Esophagus squamous epithelium (tissue), 5 donors: Measurements from ENCODE around the gene NEK5. TPM values are rescaled to one million over a fixed set of nuclear protein-coding genes. Genes with fewer than 3 reads are reported as not detected.

ENCODE experiments used
- DNase-seq: peaks from one replicate; lab custom pipeline; 2025; lab: John Stamatoyannopoulos, UW
- H3K27ac ChIP-seq, 4 donors: fragments of 200-600 bp; sonication (generic); one replicate each; pipeline ENCODE4 v1.5.1; 2016 to 2019; ENCODE audit warnings: mild to moderate bottlenecking in 1 of 4
- H3K27me3 ChIP-seq, 4 donors: fragments of 200-600 bp; sonication (generic); 1 replicate in 3 of 4; 2 replicates in 1 of 4; pipeline versions ENCODE4 v1.5.1 to v1.6.0; 2017 to 2021; ENCODE audit warnings: antibody characterized with exemption in 1 of 4
- H3K36me3 ChIP-seq, 3 donors: fragments of 200-600 bp; sonication (generic); one replicate each; pipeline ENCODE4 v1.5.1; 2016 to 2019
- H3K4me1 ChIP-seq, 3 donors: fragments of 200-600 bp; sonication (generic); one replicate each; pipeline ENCODE4 v1.5.1; 2017 to 2019
- H3K4me3 ChIP-seq, 4 donors: fragments of 200-600 bp; sonication (generic); 1 replicate in 3 of 4; 2 replicates in 1 of 4; pipeline ENCODE4 v1.5.1; 2016 to 2019; ENCODE audit warnings: mild to moderate bottlenecking in 2 of 4, moderate library complexity in 1 of 4
- H3K9me3 ChIP-seq, 3 donors: fragments of 200-600 bp; sonication (generic); one replicate each; pipeline ENCODE4 v1.5.1; 2016 to 2019
- POLR2A ChIP-seq, 4 donors: fragments of 450-650 bp; IDR thresholded peaks; one replicate each; pipeline ENCODE4 v1.6.1; 2017; ENCODE audit warnings: antibody characterized with exemption in 4 of 4, mild to moderate bottlenecking in 4 of 4, moderate library complexity in 3 of 4
- WGBS, 2 donors: methylation state at CpG; one replicate each; pipeline ENCODE4 v1.1.5; 2018; 5-methylcytosine and 5-hydroxymethylcytosine counted together
- intact Hi-C: fragments of 100-400 bp; cut with DNase I; formaldehyde crosslinking; loops from one replicate; pipeline ENCODE4 v1.15.0; 2022
- total RNA-seq, 4 donors: library from RNA; depleted of rRNA; stranded (reverse); fragments of >200 nt; gene quantifications; one replicate each; pipeline ENCODE4 v1.1.0, GENCODE V29; 2016
- TF ChIP-seq, protein P1 (sequence below), 6 experiments: fragments of 450-650 bp in 4 of 6; fragments of 200-600 bp in 2 of 6; sonication (generic) in 2 of 6; IDR thresholded peaks; one replicate each; pipeline ENCODE4 v1.5.1; 2016 to 2019; ENCODE audit warnings: antibody characterized with exemption in 6 of 6, mild to moderate bottlenecking in 4 of 6, moderate library complexity in 4 of 6
- donor health status: DM: yes; HTN: yes; CAD: no.

NEK5 gene
- total RNA-seq, 4 donors from 2014 or later = 0.18 to 0.38 TPM; not detected in 2

DNA sequence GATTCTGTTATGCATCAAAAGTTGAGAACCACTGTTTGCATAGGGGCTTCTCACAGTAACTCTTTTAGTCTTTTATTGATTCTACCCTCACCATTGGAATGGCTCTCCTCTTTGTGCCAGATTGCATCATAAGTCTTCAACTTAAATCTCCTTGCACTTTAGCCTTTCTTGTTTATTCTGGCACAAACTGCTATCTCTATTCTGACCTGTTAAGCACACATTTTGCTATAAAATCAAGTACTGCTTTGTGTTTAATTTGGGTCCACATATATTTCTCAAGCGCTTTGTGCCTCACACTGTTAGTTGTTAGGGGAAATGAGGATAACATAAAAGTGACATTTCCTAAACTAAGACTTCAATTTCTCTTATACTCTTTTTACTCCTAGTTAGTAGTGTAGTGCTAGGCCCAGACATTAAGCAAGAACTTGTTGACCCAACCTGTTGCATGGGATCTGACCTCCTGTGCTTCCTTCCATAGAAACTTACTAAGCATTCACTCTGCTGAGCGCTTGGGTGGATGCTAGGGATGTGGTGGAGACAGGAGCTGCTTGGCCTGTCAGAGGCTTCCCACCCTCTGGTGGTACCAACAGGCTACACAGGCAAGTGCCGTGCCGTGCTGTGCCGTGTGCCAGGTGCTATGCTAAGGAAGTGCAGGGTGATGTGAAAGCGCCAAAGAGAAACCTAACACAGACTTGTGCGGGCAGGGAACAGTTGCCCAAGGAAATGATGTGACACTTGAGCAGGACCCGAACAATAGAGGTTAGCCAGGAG is 103.2 kb downstream of the NEK5 start:
- peaks cover 0 to 84% (median 6%) of the 10 kb centered on the region in 3 donors for H3K36me3 ChIP-seq

DNA sequence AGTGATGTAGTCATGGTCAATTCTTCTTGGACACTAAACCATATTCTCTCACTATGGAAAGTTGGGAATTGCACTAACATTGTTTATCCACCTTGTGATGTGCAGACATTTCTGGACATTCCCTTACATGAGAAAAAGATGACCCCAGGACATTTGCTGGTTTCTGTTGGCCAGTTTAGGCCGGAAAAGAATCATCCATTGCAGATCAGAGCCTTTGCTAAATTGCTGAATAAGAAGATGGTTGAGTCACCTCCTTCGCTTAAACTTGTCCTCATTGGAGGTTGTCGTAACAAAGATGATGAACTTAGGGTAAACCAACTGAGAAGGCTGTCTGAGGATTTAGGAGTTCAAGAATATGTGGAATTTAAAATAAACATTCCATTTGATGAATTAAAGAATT is 104.4 kb downstream of the NEK5 start, which contains the start of gene UTP14C:
Gene UTP14C, plus strand, starts transcription at position 211 of the 400 bp plus-strand sequence. CDS start 4,114 bp downstream, outside the sequence.
- intact Hi-C loops = no loop called here
- H3K36me3 ChIP-seq = peaks cover 0 to 94% (median 14%) of the 10 kb centered on the region in 3 donors

More for the DNA sequence above, 103.2 kb downstream of the NEK5 start:
- H3K27me3 ChIP-seq = no peaks in the 10 kb centered on the region
- intact Hi-C loops = no loop called here
- 93 to 100% methylated on average over 4 to 5 of the region's 8 CpGs for WGBS, 2 donors
- peaks cover 0 to 5% (median 0%) of the 10 kb centered on the region in 3 donors for H3K9me3 ChIP-seq
- no peak overlapping the region for H3K4me3 ChIP-seq
- no peak for TF ChIP-seq POLR2A (IDR thresholded peaks at IDR 0.05)
- TF ChIP-seq, protein P1, sequence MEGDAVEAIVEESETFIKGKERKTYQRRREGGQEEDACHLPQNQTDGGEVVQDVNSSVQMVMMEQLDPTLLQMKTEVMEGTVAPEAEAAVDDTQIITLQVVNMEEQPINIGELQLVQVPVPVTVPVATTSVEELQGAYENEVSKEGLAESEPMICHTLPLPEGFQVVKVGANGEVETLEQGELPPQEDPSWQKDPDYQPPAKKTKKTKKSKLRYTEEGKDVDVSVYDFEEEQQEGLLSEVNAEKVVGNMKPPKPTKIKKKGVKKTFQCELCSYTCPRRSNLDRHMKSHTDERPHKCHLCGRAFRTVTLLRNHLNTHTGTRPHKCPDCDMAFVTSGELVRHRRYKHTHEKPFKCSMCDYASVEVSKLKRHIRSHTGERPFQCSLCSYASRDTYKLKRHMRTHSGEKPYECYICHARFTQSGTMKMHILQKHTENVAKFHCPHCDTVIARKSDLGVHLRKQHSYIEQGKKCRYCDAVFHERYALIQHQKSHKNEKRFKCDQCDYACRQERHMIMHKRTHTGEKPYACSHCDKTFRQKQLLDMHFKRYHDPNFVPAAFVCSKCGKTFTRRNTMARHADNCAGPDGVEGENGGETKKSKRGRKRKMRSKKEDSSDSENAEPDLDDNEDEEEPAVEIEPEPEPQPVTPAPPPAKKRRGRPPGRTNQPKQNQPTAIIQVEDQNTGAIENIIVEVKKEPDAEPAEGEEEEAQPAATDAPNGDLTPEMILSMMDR (IDR thresholded peaks at IDR 0.05) = no peak
- H3K27ac ChIP-seq = no peak overlapping the region
- DNase-seq = no peak
- no peaks in the 10 kb centered on the region for H3K4me1 ChIP-seq

DNA sequence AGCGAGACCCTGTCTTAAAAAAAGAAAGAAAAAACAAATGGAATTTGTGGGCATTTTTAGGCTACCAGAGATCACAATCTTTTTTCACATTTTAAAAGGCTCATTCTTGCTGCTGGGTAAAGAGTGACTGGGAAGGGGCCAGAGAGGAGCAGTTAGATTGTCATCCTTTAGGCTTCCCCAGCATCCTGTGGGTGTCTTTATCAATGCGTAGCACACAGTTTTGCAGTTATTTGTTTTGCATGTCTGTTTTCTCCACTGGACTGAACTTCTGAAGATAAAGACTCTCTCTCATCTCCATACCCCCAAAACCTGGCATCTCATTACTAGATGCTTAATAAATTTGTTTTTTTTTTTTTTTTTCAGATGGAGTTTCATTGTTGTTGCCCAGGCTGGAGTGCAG is 106.5 kb downstream of the NEK5 start:
- intact Hi-C loops = no loop called here
- Histone ChIP-seq H3K27ac (no peak overlapping the region), H3K36me3 (peaks cover 0 to 95% (median 22%) of the 10 kb centered on the region in 3 donors), H3K27me3 (no peaks in the 10 kb centered on the region), H3K4me1 (no peaks in the 10 kb centered on the region), H3K9me3 (no peaks in the 10 kb centered on the region), H3K4me3 (no peak overlapping the region)
- DNase-seq = no peak
- WGBS, 2 donors = 93 to 98% methylated on average over 2 of the region's 2 CpGs
- TF ChIP-seq, protein P1 (IDR thresholded peaks at IDR 0.05) = no peak
- TF ChIP-seq POLR2A (IDR thresholded peaks at IDR 0.05) = no peak

More for the DNA sequence above, 104.4 kb downstream of the NEK5 start, which contains the start of gene UTP14C:
- no peak within 1 kb of the TSS for H3K27ac ChIP-seq
- peaks cover 0 to 2% (median 0%) of the 10 kb centered on the region in 3 donors for H3K9me3 ChIP-seq
- TF ChIP-seq, protein P1 (IDR thresholded peaks at IDR 0.05) = no peak
- TF ChIP-seq POLR2A (IDR thresholded peaks at IDR 0.05) = no peak
- no peak within 1 kb of the TSS for H3K4me3 ChIP-seq
- 63 to 71% methylated on average over 3 of the region's 3 CpGs for WGBS, 2 donors
- H3K4me1 ChIP-seq = no peaks in the 10 kb centered on the region
- no peaks in the 10 kb centered on the region for H3K27me3 ChIP-seq
- DNase-seq = no peak

DNA sequence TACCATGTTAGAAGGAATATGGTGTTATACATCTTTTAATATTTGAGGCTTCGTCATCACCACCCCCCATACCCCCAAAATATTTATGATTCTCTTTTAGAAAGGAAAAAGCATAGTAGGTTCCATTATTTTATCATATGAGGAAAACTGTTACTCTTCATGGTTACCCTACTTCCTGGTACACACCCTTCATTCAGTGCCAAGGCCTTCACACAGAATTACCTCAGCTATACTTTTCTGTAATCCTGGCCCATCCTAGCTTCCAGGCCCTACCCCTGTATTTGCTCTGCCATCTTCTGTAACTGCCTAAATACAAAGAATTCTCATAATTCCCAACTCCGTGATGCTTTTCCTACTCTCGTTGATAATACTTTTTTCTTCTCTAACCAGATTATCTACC is 108.7 kb downstream of the NEK5 start:
- H3K36me3 ChIP-seq = peaks cover 0 to 94% (median 22%) of the 10 kb centered on the region in 3 donors
- H3K27me3 ChIP-seq = no peaks in the 10 kb centered on the region
- TF ChIP-seq, protein P1 (IDR thresholded peaks at IDR 0.05) = no peak
- no peak for TF ChIP-seq POLR2A (IDR thresholded peaks at IDR 0.05)
- H3K27ac ChIP-seq = no peak overlapping the region
- no peak for DNase-seq
- WGBS, 2 donors = 95 to 97% methylated on average over 3 of the region's 3 CpGs
- H3K9me3 ChIP-seq = no peaks in the 10 kb centered on the region
- H3K4me1 ChIP-seq = no peaks in the 10 kb centered on the region
- intact Hi-C loops = no loop called here
- H3K4me3 ChIP-seq = no peak overlapping the region

DNA sequence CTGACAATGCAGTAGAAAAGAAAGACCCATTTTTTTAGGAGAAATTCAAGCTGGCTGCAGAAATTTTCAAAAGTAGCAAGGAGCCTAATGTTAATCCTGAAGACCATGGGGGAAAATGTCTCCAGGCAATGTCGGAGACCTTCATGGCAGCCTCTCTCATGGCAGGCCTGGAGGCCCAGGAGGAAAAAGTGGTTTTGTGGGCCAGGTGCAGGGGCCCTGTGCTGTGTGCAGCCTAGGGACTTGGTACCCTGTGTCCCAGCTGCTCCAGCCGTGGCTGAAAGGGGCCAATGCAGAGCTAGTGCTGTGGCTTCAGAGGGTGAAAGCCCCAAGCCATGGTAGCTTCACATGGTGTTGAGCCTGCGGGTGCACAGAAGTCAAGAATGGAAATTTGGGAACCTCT is 112.6 kb downstream of the NEK5 start:
- no peak overlapping the region for H3K4me3 ChIP-seq
- no peak for DNase-seq
- H3K27ac ChIP-seq = no peak overlapping the region
- no peak for TF ChIP-seq POLR2A (IDR thresholded peaks at IDR 0.05)
- TF ChIP-seq, protein P1 (IDR thresholded peaks at IDR 0.05) = no peak
- peaks cover 0 to 23% (median 5%) of the 10 kb centered on the region in 3 donors for H3K4me1 ChIP-seq
- intact Hi-C loops = no loop called here
- H3K36me3 ChIP-seq = peaks cover 0 to 55% (median 18%) of the 10 kb centered on the region in 3 donors
- 96 to 100% methylated on average over 2 of the region's 3 CpGs for WGBS, 2 donors
- H3K9me3 ChIP-seq = no peaks in the 10 kb centered on the region
- H3K27me3 ChIP-seq = peaks cover 0 to 4% (median 0%) of the 10 kb centered on the region in 4 donors
